ENCODE measurements around the gene SLC39A6. TPM values are rescaled to one million over a fixed set of nuclear protein-coding genes. Genes with fewer than 3 reads are reported as not detected.
A peak's percentile ranks its signal among the peaks of the same experiment; 100 is the strongest.

Gene SLC39A6
- total RNA-seq, 1 experiment from 2014 or later, result 47.6 TPM

DNA sequence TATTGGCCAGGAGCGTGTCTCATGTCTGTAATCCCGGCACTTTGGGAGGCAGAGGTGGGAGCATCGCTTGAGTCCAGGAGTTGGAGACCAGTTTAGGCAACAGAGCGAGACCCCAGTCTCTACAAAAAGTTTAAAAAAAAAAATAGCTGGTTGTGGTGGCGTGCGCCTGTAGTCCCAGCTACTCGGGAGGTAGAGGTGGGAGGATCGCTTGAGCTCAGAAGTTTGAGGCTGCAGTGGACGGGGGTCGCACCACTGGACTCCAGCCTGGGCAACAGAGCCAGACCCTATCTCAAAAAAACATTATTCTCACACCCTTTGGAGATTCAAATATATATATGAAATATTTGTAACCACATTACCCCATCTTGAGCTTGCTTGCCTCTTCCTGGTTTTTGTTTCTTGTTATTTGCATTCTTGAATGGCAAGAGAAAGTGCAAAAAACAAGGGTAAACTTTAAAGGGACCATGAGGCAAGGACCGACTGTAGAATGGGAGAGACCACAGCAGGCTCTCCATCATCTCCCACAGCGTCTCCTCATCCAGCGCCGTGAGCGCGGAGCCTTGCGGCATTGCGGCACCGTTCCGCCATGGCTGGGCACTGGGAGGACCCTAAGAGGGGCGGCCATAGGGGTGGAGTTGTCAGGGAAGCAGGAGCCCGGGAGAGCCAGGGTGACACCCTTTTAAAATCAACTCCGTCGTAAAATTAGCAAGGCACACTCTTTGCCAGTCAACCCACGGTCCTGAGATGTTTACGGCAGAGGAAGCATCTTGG lies 1.9 kb upstream of the SLC39A6 start:
- no peak for ATAC-seq

DNA sequence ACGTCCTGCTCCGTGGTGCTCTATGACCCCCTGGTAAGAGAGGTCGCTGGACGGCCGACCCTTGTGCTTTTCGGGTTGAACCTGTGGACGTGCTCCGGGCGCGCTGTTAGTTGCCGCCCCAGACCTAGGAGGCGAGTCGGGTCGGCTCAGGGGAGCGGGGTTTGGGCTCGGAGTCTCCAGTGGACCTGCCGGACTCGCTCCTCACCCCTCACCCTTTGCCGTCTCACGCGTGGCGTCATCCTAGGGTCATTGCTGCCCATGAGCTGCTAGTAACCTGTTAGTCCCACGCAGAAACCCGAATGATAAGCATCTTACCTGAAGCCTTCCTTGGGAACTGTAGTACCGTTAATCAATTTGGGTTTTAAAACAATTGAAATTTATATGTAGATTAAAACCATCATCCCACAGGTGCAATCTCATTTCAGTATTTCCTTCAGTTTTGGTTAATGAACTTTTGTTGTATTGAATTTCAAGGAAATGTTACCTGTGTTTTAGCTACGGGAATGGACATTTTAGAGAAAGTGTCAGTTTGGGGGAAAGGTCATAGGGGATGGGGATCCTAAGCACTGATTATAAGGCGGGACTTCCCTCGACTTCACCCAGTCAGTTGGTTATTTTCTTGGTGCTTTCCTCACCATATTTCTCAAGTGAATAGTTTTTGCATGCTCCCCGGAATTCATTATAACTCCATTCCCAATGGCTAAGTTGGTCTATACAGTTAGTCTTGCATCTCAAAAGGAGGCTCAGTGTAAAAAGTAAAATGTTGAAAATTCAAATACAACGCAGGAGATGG lies 1.1 kb upstream of the SLC39A6 start:
- H3K4me1 ChIP-seq (ENCODE audit: control insufficient read depth, insufficient read depth, low read length), result peaks cover 5% of the 10 kb centered on the region
- POLR2A ChIA-PET, result no interaction called here
- in situ Hi-C loops (cut with HindIII; ENCODE audit: low pct_unique_long_range_greater_than_20kb, low sequenced_read_pairs), result no loop called here
- H3K9me3 ChIP-seq (ENCODE audit: control insufficient read depth, insufficient read depth, low read depth, low read length), result no peaks in the 10 kb centered on the region
- CTCF ChIA-PET, result no interaction called here
- DNase-seq (ENCODE audit: low read depth, low spot score) (no peak), ATAC-seq (peak; percentile 40)
- H3K36me3 ChIP-seq (ENCODE audit: control insufficient read depth, insufficient read depth, low read length), result peaks cover 12% of the 10 kb centered on the region
- no peaks in the 10 kb centered on the region for H3K27me3 ChIP-seq (ENCODE audit: control insufficient read depth, insufficient read depth, low read length)
- peak overlapping the region; percentile 96 to 98 for H3K4me3 ChIP-seq (ENCODE audit: low read depth in 2 of 2, low read length in 2 of 2)
- H3K27ac ChIP-seq (ENCODE audit: low read length), result peak overlapping the region; percentile 84
- intact Hi-C loops (cut with micrococcal nuclease; ENCODE audit: unreplicated experiment), result no loop called here
- TSS peak; percentile 65 for BruUV-seq (replicated peaks)
- TF ChIP-seq, protein P1, sequence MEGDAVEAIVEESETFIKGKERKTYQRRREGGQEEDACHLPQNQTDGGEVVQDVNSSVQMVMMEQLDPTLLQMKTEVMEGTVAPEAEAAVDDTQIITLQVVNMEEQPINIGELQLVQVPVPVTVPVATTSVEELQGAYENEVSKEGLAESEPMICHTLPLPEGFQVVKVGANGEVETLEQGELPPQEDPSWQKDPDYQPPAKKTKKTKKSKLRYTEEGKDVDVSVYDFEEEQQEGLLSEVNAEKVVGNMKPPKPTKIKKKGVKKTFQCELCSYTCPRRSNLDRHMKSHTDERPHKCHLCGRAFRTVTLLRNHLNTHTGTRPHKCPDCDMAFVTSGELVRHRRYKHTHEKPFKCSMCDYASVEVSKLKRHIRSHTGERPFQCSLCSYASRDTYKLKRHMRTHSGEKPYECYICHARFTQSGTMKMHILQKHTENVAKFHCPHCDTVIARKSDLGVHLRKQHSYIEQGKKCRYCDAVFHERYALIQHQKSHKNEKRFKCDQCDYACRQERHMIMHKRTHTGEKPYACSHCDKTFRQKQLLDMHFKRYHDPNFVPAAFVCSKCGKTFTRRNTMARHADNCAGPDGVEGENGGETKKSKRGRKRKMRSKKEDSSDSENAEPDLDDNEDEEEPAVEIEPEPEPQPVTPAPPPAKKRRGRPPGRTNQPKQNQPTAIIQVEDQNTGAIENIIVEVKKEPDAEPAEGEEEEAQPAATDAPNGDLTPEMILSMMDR (IDR thresholded peaks at IDR 0.05), result no peak
- TF ChIP-seq POLR2AphosphoS5 (IDR thresholded peaks at IDR 0.05; ENCODE audit: low read depth, low read length) (no peak), SIN3A (IDR thresholded peaks at IDR 0.05; ENCODE audit: borderline replicate concordance, insufficient read depth, low read depth, low read length) (no peak), TCF7L2 (IDR thresholded peaks at IDR 0.05; ENCODE audit: low read depth, low read length) (no peak)
- TF ChIP-seq, protein P2, sequence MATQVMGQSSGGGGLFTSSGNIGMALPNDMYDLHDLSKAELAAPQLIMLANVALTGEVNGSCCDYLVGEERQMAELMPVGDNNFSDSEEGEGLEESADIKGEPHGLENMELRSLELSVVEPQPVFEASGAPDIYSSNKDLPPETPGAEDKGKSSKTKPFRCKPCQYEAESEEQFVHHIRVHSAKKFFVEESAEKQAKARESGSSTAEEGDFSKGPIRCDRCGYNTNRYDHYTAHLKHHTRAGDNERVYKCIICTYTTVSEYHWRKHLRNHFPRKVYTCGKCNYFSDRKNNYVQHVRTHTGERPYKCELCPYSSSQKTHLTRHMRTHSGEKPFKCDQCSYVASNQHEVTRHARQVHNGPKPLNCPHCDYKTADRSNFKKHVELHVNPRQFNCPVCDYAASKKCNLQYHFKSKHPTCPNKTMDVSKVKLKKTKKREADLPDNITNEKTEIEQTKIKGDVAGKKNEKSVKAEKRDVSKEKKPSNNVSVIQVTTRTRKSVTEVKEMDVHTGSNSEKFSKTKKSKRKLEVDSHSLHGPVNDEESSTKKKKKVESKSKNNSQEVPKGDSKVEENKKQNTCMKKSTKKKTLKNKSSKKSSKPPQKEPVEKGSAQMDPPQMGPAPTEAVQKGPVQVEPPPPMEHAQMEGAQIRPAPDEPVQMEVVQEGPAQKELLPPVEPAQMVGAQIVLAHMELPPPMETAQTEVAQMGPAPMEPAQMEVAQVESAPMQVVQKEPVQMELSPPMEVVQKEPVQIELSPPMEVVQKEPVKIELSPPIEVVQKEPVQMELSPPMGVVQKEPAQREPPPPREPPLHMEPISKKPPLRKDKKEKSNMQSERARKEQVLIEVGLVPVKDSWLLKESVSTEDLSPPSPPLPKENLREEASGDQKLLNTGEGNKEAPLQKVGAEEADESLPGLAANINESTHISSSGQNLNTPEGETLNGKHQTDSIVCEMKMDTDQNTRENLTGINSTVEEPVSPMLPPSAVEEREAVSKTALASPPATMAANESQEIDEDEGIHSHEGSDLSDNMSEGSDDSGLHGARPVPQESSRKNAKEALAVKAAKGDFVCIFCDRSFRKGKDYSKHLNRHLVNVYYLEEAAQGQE (IDR thresholded peaks at IDR 0.05; ENCODE audit: insufficient read depth in 1 of 2, low read depth in 2 of 2, low read length in 1 of 2), result no peak

More for the DNA sequence above, 1.9 kb upstream of the SLC39A6 start:
- H3K4me1 ChIP-seq (ENCODE audit: control insufficient read depth, insufficient read depth, low read length), result peaks cover 5% of the 10 kb centered on the region
- H3K4me3 ChIP-seq (ENCODE audit: low read depth in 2 of 2, low read length in 2 of 2), result peak overlapping the region; percentile 96 to 98
- no TSS peak for BruUV-seq (replicated peaks)
- in situ Hi-C loops (cut with HindIII; ENCODE audit: low pct_unique_long_range_greater_than_20kb, low sequenced_read_pairs), result no loop called here
- H3K27ac ChIP-seq (ENCODE audit: low read length), result 0 out of 2 replicates have a peak overlapping the region, but pooled peaks have one; percentile 84
- POLR2A ChIA-PET, result no interaction called here
- peaks cover 12% of the 10 kb centered on the region for H3K36me3 ChIP-seq (ENCODE audit: control insufficient read depth, insufficient read depth, low read length)
- TF ChIP-seq TCF7L2 (IDR thresholded peaks at IDR 0.05; ENCODE audit: low read depth, low read length), result no peak
- TF ChIP-seq POLR2AphosphoS5 (IDR thresholded peaks at IDR 0.05; ENCODE audit: low read depth, low read length), result no peak
- TF ChIP-seq, protein P2 (IDR thresholded peaks at IDR 0.05; ENCODE audit: insufficient read depth in 1 of 2, low read depth in 2 of 2, low read length in 1 of 2), result no peak
- CTCF ChIA-PET, result no interaction called here
- H3K27me3 ChIP-seq (ENCODE audit: control insufficient read depth, insufficient read depth, low read length), result no peaks in the 10 kb centered on the region
- intact Hi-C loops (cut with micrococcal nuclease; ENCODE audit: unreplicated experiment), result no loop called here
- DNase-seq (ENCODE audit: low read depth, low spot score), result no peak
- no peaks in the 10 kb centered on the region for H3K9me3 ChIP-seq (ENCODE audit: control insufficient read depth, insufficient read depth, low read depth, low read length)

Data from Panc1 (cell line).